WERI-Rb-1 (cell line): ENCODE results near the gene STAC.
"Not testable (repeated sequence)": the region's sequence is repeated elsewhere in the genome, so short reads cannot be mapped to it uniquely, and the experiment has no call there.

Source experiments
- DNase-seq: peaks from one replicate; pipeline ENCODE4 v3.0.0-alpha.2; 2020
- H3K27ac ChIP-seq: fragments of 250-450 bp; sonication (Bioruptor Pico); 2 replicates; pipeline ENCODE4 v1.5.1; 2020; ENCODE audit warnings: mild to moderate bottlenecking, moderate library complexity
- H3K27me3 ChIP-seq: fragments of 250-450 bp; sonication (Bioruptor Pico); 2 replicates; pipeline ENCODE4 v1.5.1; 2021; ENCODE audit warnings: mild to moderate bottlenecking, low read depth, moderate library complexity; ENCODE audit not compliant: insufficient read depth, severe bottlenecking
- H3K36me3 ChIP-seq: fragments of 250-450 bp; sonication (Bioruptor Pico); 2 replicates; pipeline ENCODE4 v1.5.1; 2020; ENCODE audit warnings: mild to moderate bottlenecking, moderate library complexity
- H3K4me3 ChIP-seq: 2 replicates; pipeline ENCODE4 v1.5.1; 2011; ENCODE audit warnings: low read depth, mild to moderate bottlenecking, control low read depth, low read length
- H3K9me3 ChIP-seq: fragments of 250-450 bp; sonication (Bioruptor Pico); 2 replicates; pipeline ENCODE4 v1.5.1; 2021; ENCODE audit warnings: mild to moderate bottlenecking, moderate library complexity; ENCODE audit not compliant: severe bottlenecking
- CTCF ChIP-seq: IDR thresholded peaks from 2 replicates; pipeline ENCODE4 v1.5.1; 2011; ENCODE audit warnings: low read depth, mild to moderate bottlenecking, control low read depth, inconsistent platforms, low read length

STAC gene

GRCh38 chr3:36493051-36493450 is 112.7 kb downstream of the STAC start:
- no peak for TF ChIP-seq CTCF
- Histone ChIP-seq H3K27ac (no peak overlapping the region), H3K27me3 (no peaks in the 10 kb centered on the region), H3K36me3 (no peaks in the 10 kb centered on the region), H3K4me3 (no peak overlapping the region), H3K9me3 (no peaks in the 10 kb centered on the region)
- DNase-seq, result no peak

- no peak overlapping the region for H3K27ac ChIP-seq
- H3K36me3 ChIP-seq, result no peaks in the 10 kb centered on the region
- no peaks in the 10 kb centered on the region for H3K27me3 ChIP-seq
- no peak for TF ChIP-seq CTCF
- no peak for DNase-seq
- no peak overlapping the region for H3K4me3 ChIP-seq
- no peaks in the 10 kb centered on the region for H3K9me3 ChIP-seq
These were observed 114.3 kb downstream of the STAC start for GRCh38 chr3:36494461-36495109.

DNA sequence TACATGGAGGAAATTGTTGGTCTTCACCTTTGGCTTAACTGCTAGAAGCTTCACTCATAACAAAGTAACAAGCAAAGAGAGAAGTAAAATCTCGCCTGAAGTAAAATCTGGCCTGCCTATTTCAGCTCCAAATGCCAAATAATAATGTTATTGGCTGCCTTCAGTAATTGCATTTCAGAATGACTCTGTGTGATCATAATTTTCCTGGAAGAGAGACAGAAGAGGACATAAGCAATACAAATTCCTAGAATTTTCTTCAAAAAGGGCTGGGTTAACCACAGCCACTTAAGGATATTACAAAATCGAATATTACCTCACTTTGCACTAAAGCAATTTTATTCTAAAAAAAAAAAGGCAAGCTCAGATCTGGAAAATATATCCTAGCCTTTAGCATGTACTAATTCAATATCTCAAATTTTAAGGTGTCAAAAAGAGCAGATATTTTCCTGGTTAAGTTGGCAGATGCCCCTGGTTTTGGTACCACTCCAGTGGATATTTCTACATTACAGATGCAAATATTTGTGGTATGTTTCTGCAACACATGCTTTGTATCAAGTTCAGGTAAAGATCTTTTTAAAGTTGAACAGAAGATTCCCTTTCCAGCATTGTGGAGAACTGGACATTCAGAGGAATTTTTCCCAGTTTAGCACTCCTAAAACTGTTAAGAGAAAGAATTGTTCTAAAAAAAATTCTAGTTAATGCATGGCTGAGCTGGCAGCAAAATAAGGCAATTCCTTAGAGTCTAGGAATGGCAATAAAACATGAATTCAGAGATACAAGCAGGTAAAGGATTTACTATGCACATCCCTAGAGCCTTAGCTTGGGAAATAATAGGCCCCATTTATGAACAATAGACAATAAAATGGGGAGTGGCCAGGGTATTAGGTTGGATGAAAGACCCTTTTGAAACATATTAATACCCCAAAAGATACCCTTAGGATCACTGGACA is 116.7 kb downstream of the STAC start:
- no peak for DNase-seq
- Histone ChIP-seq H3K27me3 (no peaks in the 10 kb centered on the region), H3K36me3 (no peaks in the 10 kb centered on the region), H3K9me3 (no peaks in the 10 kb centered on the region), H3K4me3 (no peak overlapping the region), H3K27ac (no peak overlapping the region)
- TF ChIP-seq CTCF, result no peak

DNA sequence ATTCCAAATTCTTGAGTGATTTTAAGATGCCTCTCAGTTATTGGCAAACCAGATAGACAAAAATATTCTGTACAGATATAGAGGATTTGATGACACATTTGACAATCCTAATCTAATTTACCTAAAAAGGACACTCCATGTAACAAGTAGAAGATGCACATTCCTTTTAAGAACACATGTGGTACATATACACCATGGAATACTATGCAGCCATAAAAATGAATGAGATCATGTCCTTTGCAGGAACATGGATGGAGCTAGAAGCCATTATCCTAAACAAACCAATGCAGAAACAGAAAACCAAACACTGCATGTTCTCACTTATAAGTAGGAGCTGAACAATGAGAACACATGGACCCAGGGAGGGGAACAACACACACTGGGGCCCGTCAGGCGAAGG is 119.7 kb downstream of the STAC start:
- H3K27ac ChIP-seq, H3K27me3 ChIP-seq, H3K4me3 ChIP-seq, H3K36me3 ChIP-seq, DNase-seq, H3K9me3 ChIP-seq: not testable (repeated sequence)

DNA sequence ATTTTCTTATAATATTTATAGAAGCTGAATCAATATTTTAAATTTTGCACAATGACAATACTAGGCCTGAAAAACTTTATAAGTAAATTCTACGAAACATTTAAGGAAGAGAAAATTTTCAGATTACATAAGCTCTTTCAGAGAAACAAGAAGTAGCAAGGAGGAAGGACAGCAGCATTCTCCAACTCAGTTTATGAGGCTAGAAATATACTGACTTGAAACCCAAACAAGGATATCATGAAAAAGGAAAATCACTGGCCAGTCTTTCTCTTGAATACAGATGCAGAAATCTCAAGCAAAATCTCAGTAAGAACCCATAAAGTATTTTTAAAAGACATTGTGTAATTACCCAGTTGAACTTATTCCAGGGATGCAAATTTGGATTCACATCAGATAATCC is 121.3 kb downstream of the STAC start:
- no peak for DNase-seq
- no peak for TF ChIP-seq CTCF
- no peaks in the 10 kb centered on the region for H3K36me3 ChIP-seq
- H3K9me3 ChIP-seq, result no peaks in the 10 kb centered on the region
- no peak overlapping the region for H3K27ac ChIP-seq
- H3K27me3 ChIP-seq, result no peaks in the 10 kb centered on the region
- no peak overlapping the region for H3K4me3 ChIP-seq

GRCh38 chr3:36505393-36505792 is 125.1 kb downstream of the STAC start:
- no peaks in the 10 kb centered on the region for H3K27me3 ChIP-seq
- no peaks in the 10 kb centered on the region for H3K9me3 ChIP-seq
- H3K4me3 ChIP-seq, result no peak overlapping the region
- H3K27ac ChIP-seq, result no peak overlapping the region
- no peaks in the 10 kb centered on the region for H3K36me3 ChIP-seq
- DNase-seq, result no peak
- TF ChIP-seq CTCF, result no peak
